K562 (cell line): Measurements from ENCODE around the gene TBCC. TPM values are rescaled to one million over a fixed set of nuclear protein-coding genes. Genes with fewer than 3 reads are reported as not detected.

Source experiments
- ATAC-seq: fragments of 200-7000 bp; cut with Tn5 transposase; 3 replicates; pipeline ENCODE4 v1.9.1; 2020; ENCODE audit warnings: moderate library complexity
- BruUV-seq: library from RNA; stranded (reverse); fragments of 400-500 nt; replicated peaks from 2 replicates; lab custom pipeline; 2021; lab: Mats Ljungman, UMichigan
- CTCF ChIA-PET: fragments of 300-600 bp; formaldehyde crosslinking; extraction: SDS; loops from one replicate; lab custom pipeline; 2021; ENCODE audit warnings: low intra/inter-chr PET ratio; lab: Yijun Ruan, JAX
- POLR2A ChIA-PET: fragments of 300-600, 350-650 bp; sonication (Branson Sonifier 250); formaldehyde crosslinking; extraction: SDS; loops from one replicate; lab custom pipeline; 2021; ENCODE audit warnings: antibody characterized with exemption, inconsistent platforms; lab: Yijun Ruan, JAX
- DNase-seq, 4 experiments: peaks; one replicate each; pipeline versions ENCODE4 v3.0.0 to v3.0.0-alpha.2; 2011 to 2018; ENCODE audit warnings: low spot score in 3 of 4, mixed read lengths in 3 of 4; ENCODE audit errors: extremely low read depth in 1 of 4
- FAIRE-seq: peaks from 2 replicates; lab custom pipeline; 2011; peaks lifted over from hg19 to GRCh38; lab: Jason Lieb, UNC
- H2AFZ ChIP-seq: 2 replicates; pipeline ENCODE4 v1.6.0; 2011; ENCODE audit warnings: low read depth, low read length, control low read depth, inconsistent platforms
- H3K27ac ChIP-seq: fragments of 200-600 bp; 3 replicates; pipeline ENCODE4 v1.8.0; 2011; ENCODE audit warnings: low read depth, mild to moderate bottlenecking, control low read depth, inconsistent platforms, low read length, moderate library complexity, mixed read lengths; ENCODE audit errors: extremely low read depth
- H3K27me3 ChIP-seq, 2 experiments: fragments of 300-600 bp in 1 of 2; 2 replicates in 1 of 2; 3 replicates in 1 of 2; pipeline versions ENCODE4 v1.6.0 to v1.8.0; 2011; ENCODE audit warnings: inconsistent platforms in 2 of 2, low read length in 2 of 2, mild to moderate bottlenecking in 1 of 2, mixed read lengths in 1 of 2, moderate library complexity in 1 of 2; ENCODE audit not compliant: control insufficient read depth in 2 of 2, insufficient read depth in 2 of 2
- H3K36me3 ChIP-seq: fragments of 300-600 bp; 3 replicates; pipeline ENCODE4 v1.8.0; 2011; ENCODE audit warnings: mild to moderate bottlenecking, low read length, inconsistent platforms; ENCODE audit not compliant: control insufficient read depth, insufficient read depth
- H3K4me1 ChIP-seq, 2 experiments: fragments of 200-600 bp in 1 of 2; replicated peaks in 1 of 2; 2 replicates in 1 of 2; 3 replicates in 1 of 2; pipeline versions ENCODE4 v1.5.1 to v1.8.0; 2011; ENCODE audit warnings: inconsistent platforms in 2 of 2, low read length in 2 of 2, mild to moderate bottlenecking in 1 of 2, mixed read lengths in 1 of 2, moderate library complexity in 1 of 2; ENCODE audit not compliant: control insufficient read depth in 2 of 2, insufficient read depth in 2 of 2
- H3K4me2 ChIP-seq: 2 replicates; pipeline ENCODE4 v1.6.1; 2011; ENCODE audit warnings: low read length, control low read depth, inconsistent platforms, mixed read lengths; ENCODE audit not compliant: insufficient read depth
- H3K4me3 ChIP-seq: fragments of 200-600 bp; sonication (generic), shearing (Covaris generic); 2 replicates; pipeline ENCODE4 v1.5.1; 2016; ENCODE audit warnings: control low read depth, inconsistent platforms
- H3K79me2 ChIP-seq: fragments of 200-600 bp; 3 replicates; pipeline ENCODE4 v1.8.0; 2011; ENCODE audit warnings: low read length, inconsistent platforms; ENCODE audit not compliant: control insufficient read depth, insufficient read depth
- H3K9ac ChIP-seq, 2 experiments: 2 replicates each; pipeline versions ENCODE4 v1.6.0 to v1.6.1; 2011; ENCODE audit warnings: low read depth in 2 of 2, low read length in 2 of 2, control low read depth in 1 of 2, inconsistent platforms in 1 of 2, mild to moderate bottlenecking in 1 of 2, mixed read lengths in 1 of 2; ENCODE audit not compliant: insufficient read depth in 1 of 2
- H3K9me1 ChIP-seq: one replicate; pipeline ENCODE4 v1.6.0; 2011; ENCODE audit warnings: inconsistent platforms, mild to moderate bottlenecking, low read length, moderate library complexity; ENCODE audit not compliant: control insufficient read depth, insufficient read depth
- H3K9me3 ChIP-seq: replicated peaks from 2 replicates; pipeline ENCODE4 v1.5.1; 2011; ENCODE audit warnings: low read depth, low read length, inconsistent platforms; ENCODE audit not compliant: control insufficient read depth, insufficient read depth
- H4K20me1 ChIP-seq: replicated peaks from 2 replicates; pipeline ENCODE4 v1.6.1; 2011; ENCODE audit warnings: low read length, inconsistent platforms, mixed read lengths; ENCODE audit not compliant: control insufficient read depth, insufficient read depth
- BRD4 ChIP-seq: fragments of 200-600 bp; sonication (generic); IDR thresholded peaks from 2 replicates; pipeline ENCODE4 v1.6.1; 2017; ENCODE audit warnings: inconsistent platforms
- CBX1 ChIP-seq: sonication (generic); IDR thresholded peaks from 2 replicates; pipeline ENCODE4 v1.6.1; 2016; ENCODE audit warnings: antibody characterized with exemption, low read depth, mild to moderate bottlenecking
- CBX3 ChIP-seq, 2 experiments: IDR thresholded peaks; 1 replicate in 1 of 2; 2 replicates in 1 of 2; pipeline ENCODE4 v1.6.1; 2012; ENCODE audit warnings: inconsistent platforms in 2 of 2, low read length in 2 of 2, borderline replicate concordance in 1 of 2, control low read depth in 1 of 2
- CBX8 ChIP-seq: fragments of 200-600 bp; sonication (generic); IDR thresholded peaks from 2 replicates; pipeline ENCODE4 v1.6.1; 2012; ENCODE audit warnings: borderline replicate concordance, mixed run types, low read depth, mild to moderate bottlenecking, moderate library complexity, mixed read lengths, low read length, control low read depth, inconsistent platforms; ENCODE audit not compliant: poor library complexity, severe bottlenecking; ENCODE audit errors: extremely low read depth
- CEBPB ChIP-seq: fragments of 450-650 bp; IDR thresholded peaks from 2 replicates; pipeline ENCODE4 v1.6.1; 2016; ENCODE audit warnings: missing genetic modification characterization, missing compliant biosample characterization
- CEBPG ChIP-seq, 3 experiments: fragments of 200-800 bp in 1 of 3; sonication (Bioruptor generic) in 1 of 3; sonication (generic) in 1 of 3; formaldehyde crosslinking in 1 of 3; IDR thresholded peaks in 2 of 3; conservative IDR thresholded peaks in 1 of 3; 2 replicates each; pipeline versions ENCODE4 v1.6.1 to v1.8.0; 2016 to 2022; ENCODE audit warnings: missing compliant biosample characterization in 2 of 3, missing genetic modification characterization in 2 of 3, mild to moderate bottlenecking in 1 of 3, missing genetic modification reagents in 1 of 3
- E2F6 ChIP-seq, 2 experiments: IDR thresholded peaks; 2 replicates each; pipeline ENCODE4 v1.6.1; 2011; ENCODE audit warnings: borderline replicate concordance in 1 of 2, control low read depth in 1 of 2, low read depth in 1 of 2, low read length in 1 of 2, mild to moderate bottlenecking in 1 of 2, mixed read lengths in 1 of 2, moderate library complexity in 1 of 2; ENCODE audit not compliant: insufficient read depth in 1 of 2, insufficient read length in 1 of 2, poor library complexity in 1 of 2, severe bottlenecking in 1 of 2; ENCODE audit errors: extremely low read depth in 1 of 2
- HOMEZ ChIP-seq: fragments of 250-450 bp; sonication (Bioruptor Pico); IDR thresholded peaks from 2 replicates; pipeline ENCODE4 v1.4.0; 2020; ENCODE audit warnings: mild to moderate bottlenecking, moderate library complexity
- MAX ChIP-seq: sonication (generic); formaldehyde crosslinking; IDR thresholded peaks from 2 replicates; pipeline ENCODE4 v1.9.0; 2022; ENCODE audit warnings: mild to moderate bottlenecking, missing genetic modification reagents
- THRA ChIP-seq: fragments of 450-650 bp; IDR thresholded peaks from 2 replicates; pipeline ENCODE4 v1.6.1; 2017; ENCODE audit warnings: mild to moderate bottlenecking, moderate library complexity
- TRIM24 ChIP-seq, 2 experiments: fragments of 450-650 bp; IDR thresholded peaks; 2 replicates each; pipeline ENCODE4 v1.6.1; 2016
- ZNF165 ChIP-seq: fragments of 250-450 bp; sonication (Bioruptor Pico); IDR thresholded peaks from 2 replicates; pipeline ENCODE4 v1.4.0; 2020; ENCODE audit warnings: borderline replicate concordance
- ZNF280B ChIP-seq: fragments of 250-450 bp; sonication (Bioruptor Pico); IDR thresholded peaks from 2 replicates; pipeline ENCODE4 v1.5.1; 2021; ENCODE audit warnings: mild to moderate bottlenecking
- WGBS: fragments of 100-300 bp; shearing (Covaris generic); methylation state at CpG from one replicate; pipeline ENCODE4 v1.1.6; 2016; ENCODE audit warnings: low coverage, mixed read lengths; ENCODE audit not compliant: insufficient coverage; ENCODE audit errors: missing lambda C conversion rate; 5-methylcytosine and 5-hydroxymethylcytosine counted together
- in situ Hi-C: fragments of 300-500 bp; cut with MboI; formaldehyde crosslinking; loops from 4 replicates; pipeline ENCODE4 v1.15.0; 2018; ENCODE audit warnings: inconsistent platforms, mixed read lengths
- intact Hi-C: fragments of 100-400 bp; cut with micrococcal nuclease; formaldehyde crosslinking; loops from 2 replicates; pipeline ENCODE4 v1.14.2; 2022
- polyA plus RNA-seq, 8 experiments: library from polyadenylated mRNA; depleted of rRNA in 4 of 8; stranded (reverse) in 5 of 8; unstranded in 3 of 8; fragments of >200 nt; fragmentation: Nextera tagmentation in 2 of 8; fragmentation: Illumina TruSeq in 1 of 8; extraction: Ambion mirVana in 2 of 8; extraction: Trizol in 1 of 8; gene quantifications; 2 replicates each; pipeline versions ENCODE4 v1.2.1 to v1.2.3, GENCODE V29; 2011 to 2014; ENCODE audit warnings: inconsistent platforms in 1 of 8, missing spikeins in 1 of 8
- total RNA-seq, 7 experiments: library from RNA; depleted of rRNA in 6 of 7; stranded (reverse); fragments of >200 nt in 6 of 7; fragmentation: Illumina TruSeq in 2 of 7; extraction: Trizol in 2 of 7; gene quantifications; 2 replicates each; pipeline versions ENCODE4 v1.2.1 to v1.2.3, GENCODE V29; 2011 to 2021; ENCODE audit warnings: low replicate concordance in 1 of 7

Gene TBCC
- total and polyA plus RNA-seq, 9 of the 15 experiments (the other 6 are each of a cell fraction or from before 2014, with no cell fraction given), result 2.8 to 34.1 (median 23.3) TPM

- no peaks in the 10 kb centered on the region for H3K79me2 ChIP-seq
- no peaks in the 10 kb centered on the region for H3K36me3 ChIP-seq
- peaks cover 5 to 7% of the 10 kb centered on the region in 2 experiments; a peak in 3 of 5 replicates for H3K4me1 ChIP-seq
- intact Hi-C loops, result no loop called here
- H3K4me2 ChIP-seq, result no peak overlapping the region
- no peaks in the 10 kb centered on the region for H3K9me1 ChIP-seq
- peaks cover 8% of the 10 kb centered on the region for H3K9me3 ChIP-seq
- H3K27ac ChIP-seq, result no peak overlapping the region
- no TSS peak for BruUV-seq
- CTCF ChIA-PET, result no interaction called here
- POLR2A ChIA-PET, result interaction anchor here (1.0 kb wide), 1 partner anchor 45 kb away, joined by 3 read pairs; no protein-coding TSS in a partner anchor
- peaks cover 2 to 5% of the 10 kb centered on the region in 2 experiments; a peak in 2 of 5 replicates for H3K27me3 ChIP-seq
- no peaks in the 10 kb centered on the region for H4K20me1 ChIP-seq
- no peak for FAIRE-seq
- no peak for ATAC-seq
- H2AFZ ChIP-seq, result peak overlapping the region; percentile 32
- DNase-seq, result no peak
- WGBS, result 19% methylated on average over 5 of the region's 5 CpGs
- in situ Hi-C loops, result no loop called here
- no peak overlapping the region for H3K9ac ChIP-seq
- H3K4me3 ChIP-seq, result no peak overlapping the region
- TF ChIP-seq MAX (CRISPR knock-in tag), result peak; percentile 49; the same call in 1 of the 2 replicates
- TF ChIP-seq CEBPG (CRISPR knock-in tag; IDR thresholded peaks at IDR 0.05), result peak; percentile 47; the same call in 1 of the 2 replicates
- no peak for TF ChIP-seq CEBPG (tag; conservative IDR thresholded peaks at IDR 0.05 in 1 of 2, IDR thresholded peaks at IDR 0.05 in 1 of 2)
- TF ChIP-seq HOMEZ (CRISPR knock-in tag), result no peak
- TF ChIP-seq CBX8, result no peak
- no peak for TF ChIP-seq ZNF165 (CRISPR knock-in tag)
- no peak for TF ChIP-seq BRD4
- TF ChIP-seq ZNF280B, result 0 out of 2 replicates have a peak, but pooled peaks have one; percentile 26
- no peak for TF ChIP-seq THRA
- TF ChIP-seq CBX1, result peak; percentile 33; the same call in 1 of the 2 replicates
- peak; percentile 88 to 90 for TF ChIP-seq TRIM24 (IDR thresholded peaks at IDR 0.05)
- peak in 1 of 2 experiments; percentile 24 for TF ChIP-seq E2F6 (IDR thresholded peaks at IDR 0.05; ENCODE audit: borderline replicate concordance in 1 of 2, extremely low read depth in 1 of 2, insufficient read depth in 1 of 2, insufficient read length in 1 of 2, low read depth in 1 of 2, low read length in 1 of 2, poor library complexity in 1 of 2, severe bottlenecking in 1 of 2)
- TF ChIP-seq CBX3 (IDR thresholded peaks at IDR 0.05; ENCODE audit: borderline replicate concordance in 1 of 2, low read length in 2 of 2), result peak in 1 of 2 experiments; percentile 90; a peak in 2 of 3 replicates
- TF ChIP-seq CEBPB (tag), result peak; percentile 62
These were observed 34.0 kb downstream of the TBCC start for GRCh38 chr6:42711930-42712329.
